ENCODE data around the gene TROAP. TPM values are rescaled to one million over a fixed set of nuclear protein-coding genes. Genes with fewer than 3 reads are reported as not detected.

The TROAP gene
- total and polyA plus RNA-seq, 9 of the 15 experiments (the other 6 are each of a cell fraction or from before 2014, with no cell fraction given), result 46.4 to 171 (median 59.8) TPM

GRCh38 chr12:49369411-49370145 is 46.5 kb downstream of the TROAP start (continued):
- TF ChIP-seq ZNF324 (CRISPR knock-in tag; IDR thresholded peaks at IDR 0.05), result no peak
- TF ChIP-seq POLR3A (IDR thresholded peaks at IDR 0.05; ENCODE audit: borderline replicate concordance, extremely low read depth, insufficient read depth, insufficient read length), result no peak
- no peak for TF ChIP-seq NR2C2 (CRISPR knock-in tag; IDR thresholded peaks at IDR 0.05)
- no peak for TF ChIP-seq NR2C2 (tag; IDR thresholded peaks at IDR 0.05)
- TF ChIP-seq SAFB (IDR thresholded peaks at IDR 0.05; ENCODE audit: borderline replicate concordance, low read depth, low read length), result no peak
- TF ChIP-seq TRIM24 (IDR thresholded peaks at IDR 0.05), result no peak
- no peak for TF ChIP-seq CBX2 (IDR thresholded peaks at IDR 0.05; ENCODE audit: insufficient read depth, low read length, poor library complexity, severe bottlenecking)
- no peak for TF ChIP-seq GABPA (tag; conservative IDR thresholded peaks at IDR 0.05; ENCODE audit: low read depth)
- TF ChIP-seq MYBL2 (IDR thresholded peaks at IDR 0.05; ENCODE audit: low read depth), result no peak
- no peak for TF ChIP-seq MYBL2 (CRISPR knock-in tag; IDR thresholded peaks at IDR 0.05; ENCODE audit: borderline replicate concordance)
- peak in 1 of 2 experiments; percentile 69; a peak in 2 of 4 replicates for TF ChIP-seq FOXK2 (conservative IDR thresholded peaks at IDR 0.05 in 1 of 2, IDR thresholded peaks at IDR 0.05 in 1 of 2; ENCODE audit: low read depth in 2 of 2)
- peak; percentile 51 for TF ChIP-seq EP400 (IDR thresholded peaks at IDR 0.05)
- TF ChIP-seq PATZ1 (CRISPR knock-in tag; IDR thresholded peaks at IDR 0.05; ENCODE audit: borderline replicate concordance), result no peak
- TF ChIP-seq ZBTB8A (IDR thresholded peaks at IDR 0.05; ENCODE audit: partially characterized antibody), result no peak
- peak in 1 of 2 experiments; percentile 59; a peak in 1 of 4 replicates for TF ChIP-seq SIN3A (IDR thresholded peaks at IDR 0.05; ENCODE audit: borderline replicate concordance in 2 of 2, control insufficient read depth in 1 of 2, low read depth in 2 of 2, low read length in 2 of 2)
- TF ChIP-seq TARDBP (IDR thresholded peaks at IDR 0.05), result no peak
- no peak for TF ChIP-seq NFIC (IDR thresholded peaks at IDR 0.05)
- TF ChIP-seq, protein P1, sequence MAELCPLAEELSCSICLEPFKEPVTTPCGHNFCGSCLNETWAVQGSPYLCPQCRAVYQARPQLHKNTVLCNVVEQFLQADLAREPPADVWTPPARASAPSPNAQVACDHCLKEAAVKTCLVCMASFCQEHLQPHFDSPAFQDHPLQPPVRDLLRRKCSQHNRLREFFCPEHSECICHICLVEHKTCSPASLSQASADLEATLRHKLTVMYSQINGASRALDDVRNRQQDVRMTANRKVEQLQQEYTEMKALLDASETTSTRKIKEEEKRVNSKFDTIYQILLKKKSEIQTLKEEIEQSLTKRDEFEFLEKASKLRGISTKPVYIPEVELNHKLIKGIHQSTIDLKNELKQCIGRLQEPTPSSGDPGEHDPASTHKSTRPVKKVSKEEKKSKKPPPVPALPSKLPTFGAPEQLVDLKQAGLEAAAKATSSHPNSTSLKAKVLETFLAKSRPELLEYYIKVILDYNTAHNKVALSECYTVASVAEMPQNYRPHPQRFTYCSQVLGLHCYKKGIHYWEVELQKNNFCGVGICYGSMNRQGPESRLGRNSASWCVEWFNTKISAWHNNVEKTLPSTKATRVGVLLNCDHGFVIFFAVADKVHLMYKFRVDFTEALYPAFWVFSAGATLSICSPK (IDR thresholded peaks at IDR 0.05; ENCODE audit: borderline replicate concordance), result no peak
- TF ChIP-seq ZNF224 (CRISPR knock-in tag; IDR thresholded peaks at IDR 0.05), result no peak
- no peak for TF ChIP-seq GTF3C2 (IDR thresholded peaks at IDR 0.05; ENCODE audit: borderline replicate concordance, extremely low read depth, insufficient read length)
- no peak for TF ChIP-seq CBFA2T2 (conservative IDR thresholded peaks at IDR 0.05)

Measured in K562 (cell line).